ENCODE measurements around the gene FBXO31. TPM values are rescaled to one million over a fixed set of nuclear protein-coding genes. Genes with fewer than 3 reads are reported as not detected.
A peak's percentile ranks its signal among the peaks of the same experiment; 100 is the strongest.

FBXO31 gene
- total and polyA plus RNA-seq, 2 of the 13 experiments (the other 11 are each of a cell fraction or from before 2014, with no cell fraction given): 92.4 to 101 TPM

GRCh38 chr16:87384162-87384874, 742 bp upstream of the FBXO31 start (continued):
- TF ChIP-seq SMYD3 (CRISPR knock-in tag; IDR thresholded peaks at IDR 0.05) (no peak), MEIS2 (CRISPR knock-in tag; IDR thresholded peaks at IDR 0.05) (no peak), POGK (CRISPR knock-in tag; conservative IDR thresholded peaks at IDR 0.05) (peak; percentile 61), ZBTB46 (CRISPR knock-in tag; IDR thresholded peaks at IDR 0.05; ENCODE audit: borderline replicate concordance) (peak; percentile 17; the same call in 1 of the 2 replicates), SP140L (CRISPR knock-in tag; IDR thresholded peaks at IDR 0.05; ENCODE audit: borderline replicate concordance) (no peak; the same call in 1 of the 2 replicates), ZNF143 (CRISPR knock-in tag; IDR thresholded peaks at IDR 0.05) (no peak; the same call in 1 of the 2 replicates), KMT2A (CRISPR knock-in tag; IDR thresholded peaks at IDR 0.05) (no peak; the same call in 1 of the 2 replicates), AHR (CRISPR knock-in tag; IDR thresholded peaks at IDR 0.05) (no peak; the same call in 1 of the 2 replicates), ZNF121 (CRISPR knock-in tag; IDR thresholded peaks at IDR 0.05) (peak; percentile 100), ZNF850 (CRISPR knock-in tag; conservative IDR thresholded peaks at IDR 0.05) (peak; percentile 93), FOXK1 (CRISPR knock-in tag; IDR thresholded peaks at IDR 0.05; ENCODE audit: borderline replicate concordance, low read depth) (no peak; the same call in none of the 2 replicates), MZF1 (CRISPR knock-in tag; IDR thresholded peaks at IDR 0.05; ENCODE audit: borderline replicate concordance) (no peak), ZNF446 (CRISPR knock-in tag; IDR thresholded peaks at IDR 0.05) (peak; percentile 34), ZNF543 (CRISPR knock-in tag; IDR thresholded peaks at IDR 0.05) (peak; percentile 90), EEA1 (CRISPR knock-in tag; IDR thresholded peaks at IDR 0.05; ENCODE audit: borderline replicate concordance) (no peak), NR2F6 (IDR thresholded peaks at IDR 0.05) (no peak; the same call in 1 of the 2 replicates), NR2F6 (CRISPR knock-in tag; IDR thresholded peaks at IDR 0.05) (no peak; the same call in 1 of the 2 replicates), ARID5B (CRISPR knock-in tag; IDR thresholded peaks at IDR 0.05) (no peak; the same call in 1 of the 2 replicates), RARA (CRISPR knock-in tag; IDR thresholded peaks at IDR 0.05) (no peak), ZKSCAN1 (IDR thresholded peaks at IDR 0.05; ENCODE audit: low read length) (no peak), ZSCAN29 (CRISPR knock-in tag; conservative IDR thresholded peaks at IDR 0.05) (no peak), PLRG1 (conservative IDR thresholded peaks at IDR 0.05) (no peak), CENPT (CRISPR knock-in tag; IDR thresholded peaks at IDR 0.05; ENCODE audit: low read depth) (no peak), MXD3 (CRISPR knock-in tag; IDR thresholded peaks at IDR 0.05) (peak; percentile 36), CBX1 (IDR thresholded peaks at IDR 0.05; ENCODE audit: low read depth) (no peak)

Measured in HepG2 (cell line).